Measurements from ENCODE around the gene SLC15A4. TPM values are rescaled to one million over a fixed set of nuclear protein-coding genes. Genes with fewer than 3 reads are reported as not detected.
"Not testable (repeated sequence)": the region's sequence is repeated elsewhere in the genome, so short reads cannot be mapped to it uniquely, and the experiment has no call there.

The SLC15A4 gene
- total RNA-seq, 1 experiment from 2014 or later, result 21.6 TPM

GRCh38 chr12:128848371-128848770 is 24.6 kb upstream of the SLC15A4 start:
- H3K4me2 ChIP-seq (ENCODE audit: insufficient read depth, insufficient read length, low read length), result no peak overlapping the region
- no peak overlapping the region for H2AK5ac ChIP-seq (ENCODE audit: insufficient read length, low read length)
- no peaks in the 10 kb centered on the region for H3K23me2 ChIP-seq (ENCODE audit: insufficient read length, low read depth, low read length, poor library complexity, severe bottlenecking)
- H3K9me3 Mint-ChIP-seq, result peaks cover 0 to under 1% of the 10 kb centered on the region in 2 experiments; a peak in 2 of 5 replicates
- peaks cover 29% of the 10 kb centered on the region for H3K27me3 Mint-ChIP-seq (ENCODE audit: low read depth)
- H3K4me1 Mint-ChIP-seq, result peaks cover 11 to 16% of the 10 kb centered on the region in 2 experiments
- no peaks in the 10 kb centered on the region; the same call in 1 of the 2 replicates for H3K4me1 ChIP-seq (ENCODE audit: insufficient read depth, low read length)
- no peak overlapping the region for H4K8ac ChIP-seq (replicated peaks; ENCODE audit: insufficient read length, low read depth, low read length)
- no peak overlapping the region for H2AFZ ChIP-seq (ENCODE audit: low read length)
- no peak overlapping the region for H3K27ac ChIP-seq (ENCODE audit: insufficient read length, low read depth, low read length)
- no peak overlapping the region for H2BK20ac ChIP-seq (ENCODE audit: low read depth, low read length, poor library complexity, severe bottlenecking)
- no peak overlapping the region for H4K91ac ChIP-seq (ENCODE audit: insufficient read length, low read depth, low read length)
- WGBS (ENCODE audit: extremely low coverage, insufficient read length, low lambda C conversion rate), result no CpG with 5 or more reads among the region's 14 CpGs
- no peak overlapping the region for H2BK15ac ChIP-seq (ENCODE audit: low read depth, low read length)
- no peak overlapping the region for H3K18ac ChIP-seq (ENCODE audit: insufficient read length, low read depth, low read length)
- no peak overlapping the region for H4K5ac ChIP-seq (ENCODE audit: insufficient read length, low read depth, low read length)
- no peak overlapping the region for H3K56ac ChIP-seq (ENCODE audit: insufficient read length, low read depth, low read length)
- H2BK5ac ChIP-seq (ENCODE audit: insufficient read length, low read length), result no peak overlapping the region
- H2BK120ac ChIP-seq (ENCODE audit: low read depth, low read length, poor library complexity, severe bottlenecking), result no peak overlapping the region
- H3K27me3 ChIP-seq (ENCODE audit: insufficient read depth, low read length), result peaks cover 4% of the 10 kb centered on the region; the same call in 1 of the 2 replicates
- DNase-seq, result no peak
- no peaks in the 10 kb centered on the region for H3K9me3 ChIP-seq (ENCODE audit: control insufficient read depth, low read depth, low read length)
- H4K20me1 ChIP-seq (ENCODE audit: control insufficient read depth, insufficient read depth, insufficient read length), result no peaks in the 10 kb centered on the region
- H3K4ac ChIP-seq (ENCODE audit: low read depth, low read length), result no peak overlapping the region
- no peak overlapping the region; the same call in 1 of the 2 replicates for H3K14ac ChIP-seq (ENCODE audit: insufficient read depth, low read length)
- H3T11ph ChIP-seq (ENCODE audit: low read length), result no peak overlapping the region
- H3K36me3 Mint-ChIP-seq (ENCODE audit: insufficient read depth in 1 of 3, low read depth in 3 of 3), result peaks cover 0 to 4% (median 2%) of the 10 kb centered on the region in 3 experiments; a peak in 2 of 7 replicates
- TF ChIP-seq CTCF (conservative IDR thresholded peaks at IDR 0.05), result no peak
- no peak overlapping the region for H3K23ac ChIP-seq (ENCODE audit: insufficient read length, low read depth, low read length)
- H3K79me1 ChIP-seq (ENCODE audit: insufficient read depth, low read depth, low read length, poor library complexity, severe bottlenecking), result no peaks in the 10 kb centered on the region
- H3K4me3 Mint-ChIP-seq, result no peak overlapping the region
- H3K27ac Mint-ChIP-seq, result no peak overlapping the region
- no peaks in the 10 kb centered on the region for H3K79me2 ChIP-seq (ENCODE audit: insufficient read depth, low read length)
- H2BK12ac ChIP-seq (ENCODE audit: insufficient read length, low read depth, low read length), result no peak overlapping the region
- H3K9ac ChIP-seq (ENCODE audit: extremely low read depth, insufficient read length, low read length), result no peak overlapping the region

- not testable (repeated sequence) for H2BK120ac ChIP-seq (ENCODE audit: low read depth, low read length, poor library complexity, severe bottlenecking); H2BK12ac ChIP-seq (ENCODE audit: insufficient read length, low read depth, low read length); H3K4ac ChIP-seq (ENCODE audit: low read depth, low read length); H2AK5ac ChIP-seq (ENCODE audit: insufficient read length, low read length); H3K4me1 ChIP-seq (ENCODE audit: insufficient read depth, low read length); H3K4me2 ChIP-seq (ENCODE audit: insufficient read depth, insufficient read length, low read length); H4K91ac ChIP-seq (ENCODE audit: insufficient read length, low read depth, low read length); H3K56ac ChIP-seq (ENCODE audit: insufficient read length, low read depth, low read length); H3K79me2 ChIP-seq (ENCODE audit: insufficient read depth, low read length); H3K36me3 Mint-ChIP-seq (ENCODE audit: insufficient read depth in 1 of 3, low read depth in 3 of 3); H4K8ac ChIP-seq (replicated peaks; ENCODE audit: insufficient read length, low read depth, low read length); H3T11ph ChIP-seq (ENCODE audit: low read length); H3K27ac ChIP-seq (ENCODE audit: insufficient read length, low read depth, low read length); H3K27ac Mint-ChIP-seq; H2AFZ ChIP-seq (ENCODE audit: low read length); H2BK20ac ChIP-seq (ENCODE audit: low read depth, low read length, poor library complexity, severe bottlenecking); H2BK5ac ChIP-seq (ENCODE audit: insufficient read length, low read length); H3K9me3 ChIP-seq (ENCODE audit: control insufficient read depth, low read depth, low read length); H3K79me1 ChIP-seq (ENCODE audit: insufficient read depth, low read depth, low read length, poor library complexity, severe bottlenecking); H3K23me2 ChIP-seq (ENCODE audit: insufficient read length, low read depth, low read length, poor library complexity, severe bottlenecking); H2BK15ac ChIP-seq (ENCODE audit: low read depth, low read length); H4K5ac ChIP-seq (ENCODE audit: insufficient read length, low read depth, low read length); H4K20me1 ChIP-seq (ENCODE audit: control insufficient read depth, insufficient read depth, insufficient read length); H3K9ac ChIP-seq (ENCODE audit: extremely low read depth, insufficient read length, low read length); H3K23ac ChIP-seq (ENCODE audit: insufficient read length, low read depth, low read length); H3K14ac ChIP-seq (ENCODE audit: insufficient read depth, low read length); H3K27me3 ChIP-seq (ENCODE audit: insufficient read depth, low read length); H3K4me3 Mint-ChIP-seq; H3K9me3 Mint-ChIP-seq; H3K18ac ChIP-seq (ENCODE audit: insufficient read length, low read depth, low read length); DNase-seq
- peaks cover 21% of the 10 kb centered on the region for H3K27me3 Mint-ChIP-seq (ENCODE audit: low read depth)
- H3K4me1 Mint-ChIP-seq, result peaks cover 11 to 16% of the 10 kb centered on the region in 2 experiments
- WGBS (ENCODE audit: extremely low coverage, insufficient read length, low lambda C conversion rate), result no CpG with 5 or more reads among the region's 27 CpGs
Observed at GRCh38 chr12:128846671-128847070, 22.9 kb upstream of the SLC15A4 start.
